HAP-1 (cell line): ENCODE data around the gene PRKAG2.
A peak's percentile ranks its signal among the peaks of the same experiment; 100 is the strongest.

Source experiments
- DNase-seq, 2 experiments: peaks; one replicate each; pipeline ENCODE4 v3.0.0-alpha.2; 2016 to 2020; ENCODE audit warnings: low spot score in 2 of 2
- H3K27me3 ChIP-seq: fragments of 250-450 bp; sonication (Bioruptor Pico); 2 replicates; pipeline ENCODE4 v1.5.1; 2020; ENCODE audit warnings: low read depth, mild to moderate bottlenecking, moderate library complexity
- H3K36me3 ChIP-seq: fragments of 250-450 bp; sonication (Bioruptor Pico); replicated peaks from 2 replicates; pipeline ENCODE4 v1.5.1; 2020; ENCODE audit warnings: mild to moderate bottlenecking
- H3K4me1 ChIP-seq: fragments of 250-450 bp; sonication (Bioruptor Pico); 2 replicates; pipeline ENCODE4 v1.5.1; 2020; ENCODE audit warnings: mild to moderate bottlenecking
- H3K4me3 ChIP-seq: fragments of 250-450 bp; sonication (Bioruptor Pico); 2 replicates; pipeline ENCODE4 v1.5.1; 2020; ENCODE audit warnings: mild to moderate bottlenecking, moderate library complexity
- H3K9me3 ChIP-seq: fragments of 250-450 bp; sonication (Bioruptor Pico); 2 replicates; pipeline ENCODE4 v1.5.1; 2020; ENCODE audit warnings: mild to moderate bottlenecking, moderate library complexity
- in situ Hi-C: fragments of 300-500 bp; cut with MboI; formaldehyde crosslinking; loops from 3 replicates; pipeline ENCODE4 v1.14.3; 2020; ENCODE audit warnings: low sequenced_read_pairs, inconsistent platforms, mixed read lengths

PRKAG2 gene

GRCh38 chr7:151506901-151507382 is 370.0 kb downstream of the PRKAG2 start:
- Histone ChIP-seq H3K4me3 (no peak overlapping the region), H3K9me3 (peaks cover 3% of the 10 kb centered on the region; the same call in 1 of the 2 replicates), H3K36me3 (peaks cover 5% of the 10 kb centered on the region), H3K4me1 (peaks cover 6% of the 10 kb centered on the region; the same call in 1 of the 2 replicates), H3K27me3 (no peaks in the 10 kb centered on the region)
- in situ Hi-C loops = no loop called here
- peak in 1 of 2 experiments; percentile 26 for DNase-seq
